Measurements from ENCODE around the gene TCF12.
"Not testable (repeated sequence)": the region's sequence is repeated elsewhere in the genome, so short reads cannot be mapped to it uniquely, and the experiment has no call there.

Gene TCF12

DNA sequence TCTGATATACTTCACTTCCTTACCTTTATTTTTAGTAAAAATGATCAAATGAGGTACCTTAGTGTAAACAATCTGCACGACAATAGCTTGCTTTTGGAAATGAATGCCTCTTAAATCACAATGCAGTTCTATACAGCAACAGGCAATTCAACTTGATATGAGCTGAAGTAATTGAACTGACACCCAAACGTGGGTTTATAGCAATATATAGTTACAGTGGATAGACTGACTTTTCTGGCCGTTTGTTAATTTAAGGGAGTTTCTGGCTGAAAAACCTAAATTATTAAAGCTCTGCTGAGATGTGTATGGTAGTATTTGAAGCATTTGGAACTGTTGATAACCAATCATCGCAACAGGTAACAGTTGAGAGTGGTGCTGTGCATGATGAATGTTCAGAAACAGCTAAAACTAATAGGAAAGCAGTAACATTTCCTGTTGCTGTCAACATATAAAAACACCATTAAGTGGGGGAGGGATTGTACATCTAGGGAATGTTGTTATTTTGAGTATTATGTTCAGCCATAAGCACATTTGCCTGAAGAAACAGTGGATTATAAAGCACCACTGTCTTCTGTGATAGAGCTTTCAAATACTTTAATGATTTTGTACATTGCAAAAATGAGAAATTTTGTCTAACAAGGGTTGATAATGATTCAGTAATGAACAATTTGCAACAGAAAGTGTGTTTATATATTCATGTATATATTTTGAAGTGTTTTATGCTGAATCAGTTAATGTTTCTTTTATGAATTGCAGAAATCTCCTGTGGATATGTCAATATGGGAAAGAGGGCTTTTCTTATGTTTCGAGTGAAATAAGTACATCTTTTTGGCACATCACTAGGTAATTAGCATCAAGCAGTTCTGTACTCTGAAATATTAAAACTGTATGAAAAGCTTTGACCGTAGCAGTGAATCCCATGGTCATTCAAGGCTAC, 176.1 kb downstream of the TCF12 start:
- DNase-seq (ENCODE audit: low read depth), result no peak

GRCh38 chr15:57095896-57096295, 177.5 kb downstream of the TCF12 start:
- DNase-seq (ENCODE audit: low read depth), result no peak

- DNase-seq (ENCODE audit: low read depth), result no peak
These were observed 178.8 kb downstream of the TCF12 start for GRCh38 chr15:57097246-57097645.

GRCh38 chr15:57097919-57098543, 179.6 kb downstream of the TCF12 start:
- not testable (repeated sequence) for DNase-seq (ENCODE audit: low read depth)

DNA sequence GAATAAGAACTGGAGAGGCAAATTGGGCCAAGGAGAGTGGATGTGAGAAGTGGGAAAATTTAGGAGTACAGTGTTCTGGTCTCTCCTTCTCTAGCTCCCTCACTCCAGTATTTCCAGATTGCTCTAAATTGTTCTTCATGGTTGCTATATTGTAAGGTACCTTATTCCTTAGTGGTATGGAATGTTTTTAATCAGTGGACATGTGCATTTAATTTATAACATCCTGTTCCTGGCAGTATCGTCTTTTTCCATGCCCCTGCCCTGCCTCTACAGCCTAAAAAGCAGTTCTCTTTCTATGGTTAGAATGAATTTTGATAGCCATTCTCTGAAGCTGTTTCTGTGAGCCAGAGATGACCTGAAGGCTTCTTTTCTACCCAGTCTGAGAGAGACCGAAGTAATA, 180.5 kb downstream of the TCF12 start:
- no peak for DNase-seq (ENCODE audit: low read depth)

- DNase-seq (ENCODE audit: low read depth), result no peak
These were observed 181.7 kb downstream of the TCF12 start for GRCh38 chr15:57100136-57100539.

- no peak for DNase-seq (ENCODE audit: low read depth)
These were observed 184.4 kb downstream of the TCF12 start for GRCh38 chr15:57102858-57103257.

DNA sequence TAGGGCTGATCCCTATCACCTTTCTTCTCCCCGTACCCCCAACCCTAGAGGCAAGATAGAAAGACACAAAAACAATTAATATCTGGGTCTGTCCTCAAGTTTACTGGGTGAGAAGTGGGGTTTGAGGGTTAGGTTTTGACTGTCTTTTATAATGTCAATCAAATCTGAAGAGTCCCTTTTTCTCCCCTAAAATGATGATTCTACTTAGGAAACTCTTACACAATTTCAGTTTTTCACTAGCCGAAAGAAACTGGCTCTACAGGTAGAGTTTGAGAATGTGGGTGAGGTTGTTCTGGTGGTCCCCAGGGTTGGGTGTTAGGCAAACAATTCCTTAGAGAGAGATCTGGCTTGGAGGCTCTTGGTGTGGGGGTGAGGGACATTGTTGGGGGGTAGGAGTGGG, 189.9 kb downstream of the TCF12 start:
- DNase-seq (ENCODE audit: low read depth), result no peak

DNA sequence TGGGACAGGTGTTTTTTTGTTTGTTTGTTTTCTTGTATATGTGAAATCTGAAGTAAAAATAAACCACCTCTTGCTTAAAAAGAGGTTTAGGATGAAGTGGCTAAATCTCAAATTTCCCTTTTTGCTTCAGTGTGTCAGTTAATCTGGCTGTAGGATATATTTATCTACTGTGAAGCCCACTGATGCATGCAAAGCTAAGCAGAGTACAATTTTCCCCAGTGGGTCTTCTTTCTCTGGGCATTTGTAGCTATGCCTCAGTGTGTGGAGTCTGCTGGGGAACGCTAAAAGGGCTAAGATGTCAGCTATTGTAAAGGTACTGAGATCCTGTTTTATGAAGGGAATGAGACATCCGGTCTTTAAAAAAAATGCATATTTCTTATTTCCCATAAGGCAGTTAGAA, 190.6 kb downstream of the TCF12 start:
- no peak for DNase-seq (ENCODE audit: low read depth)

GRCh38 chr15:57111002-57111401, 192.6 kb downstream of the TCF12 start:
- DNase-seq (ENCODE audit: low read depth), result no peak

- no peak for DNase-seq (ENCODE audit: low read depth)
These were observed 193.7 kb downstream of the TCF12 start for GRCh38 chr15:57112178-57112577.

DNA sequence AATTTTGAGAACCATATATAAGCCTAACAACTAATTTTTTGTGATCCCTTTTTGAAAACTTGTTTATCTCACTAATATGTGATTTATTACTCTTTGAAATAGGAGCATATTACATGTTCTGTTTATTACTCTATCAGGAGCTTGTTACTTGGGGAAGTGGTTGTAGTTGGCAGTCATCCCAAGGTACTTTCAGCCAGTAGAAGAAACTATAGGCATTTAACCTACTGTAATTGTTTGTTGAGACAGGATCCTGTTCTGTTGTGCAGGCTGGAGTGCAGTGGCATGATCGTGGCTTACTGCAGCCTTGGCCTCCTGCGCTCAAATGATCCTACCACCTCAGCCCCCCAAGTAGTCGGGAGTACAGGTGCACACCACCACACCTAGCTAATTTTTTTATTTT, 195.6 kb downstream of the TCF12 start:
- DNase-seq (ENCODE audit: low read depth), result no peak

DNA sequence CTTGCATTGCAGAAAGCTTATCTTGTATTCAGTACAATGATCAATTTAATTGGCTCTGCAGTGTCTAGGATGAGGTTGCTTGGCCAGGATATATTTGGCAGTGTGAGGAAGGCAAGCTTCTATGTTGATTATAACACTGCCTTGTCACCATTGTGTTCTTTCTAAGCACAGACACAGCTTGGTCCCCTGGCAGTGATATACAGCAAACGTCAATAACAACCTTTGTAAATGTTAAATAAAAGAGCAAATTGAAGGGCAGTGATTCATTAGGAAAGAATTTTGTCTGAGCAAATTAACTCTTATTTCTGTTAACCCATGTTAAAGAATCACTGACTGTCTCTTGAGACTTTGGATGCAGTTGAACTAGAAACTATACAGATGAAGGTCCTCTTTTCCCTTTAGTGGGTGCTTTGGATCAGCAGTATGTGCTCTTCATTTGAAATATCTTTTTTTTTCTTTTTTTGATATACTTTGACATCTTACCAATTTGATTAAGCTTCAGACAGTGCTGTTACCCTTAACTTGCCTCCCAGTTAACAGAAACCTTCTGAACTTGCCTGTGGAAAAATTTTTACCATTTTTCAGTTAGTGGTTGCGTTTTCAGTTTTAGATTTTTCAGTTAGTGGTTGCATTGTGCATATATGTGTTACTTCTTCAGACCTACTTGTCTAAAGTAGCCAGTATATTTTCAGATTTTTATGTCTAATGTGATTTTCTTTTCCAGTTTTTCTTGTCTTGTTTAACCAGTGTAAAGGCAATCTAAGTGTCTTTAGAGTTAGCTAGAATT, 199.8 kb downstream of the TCF12 start:
- DNase-seq (ENCODE audit: low read depth), result no peak

GRCh38 chr15:57122080-57122840, 203.8 kb downstream of the TCF12 start:
- DNase-seq (ENCODE audit: low read depth), result no peak

DNA sequence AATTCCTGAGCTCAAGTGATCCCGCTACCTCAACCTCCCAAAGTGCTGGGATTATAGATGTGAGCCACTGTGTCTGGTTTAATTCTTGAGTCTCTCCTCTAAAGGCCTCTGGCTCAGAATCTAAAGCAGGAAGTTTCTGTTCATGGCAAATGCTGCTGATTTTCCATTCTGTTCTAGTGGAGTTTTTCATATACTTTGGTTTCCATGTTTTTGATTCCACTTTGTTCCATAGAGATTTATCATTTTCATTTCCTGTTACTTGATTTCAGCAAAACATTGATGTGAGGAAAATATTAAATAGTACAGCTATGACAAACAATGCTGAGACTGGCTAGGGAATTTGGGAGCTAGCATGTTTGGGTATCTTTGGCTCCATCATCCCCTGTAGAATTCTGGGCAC, 205.6 kb downstream of the TCF12 start:
- DNase-seq (ENCODE audit: low read depth), result no peak

DNA sequence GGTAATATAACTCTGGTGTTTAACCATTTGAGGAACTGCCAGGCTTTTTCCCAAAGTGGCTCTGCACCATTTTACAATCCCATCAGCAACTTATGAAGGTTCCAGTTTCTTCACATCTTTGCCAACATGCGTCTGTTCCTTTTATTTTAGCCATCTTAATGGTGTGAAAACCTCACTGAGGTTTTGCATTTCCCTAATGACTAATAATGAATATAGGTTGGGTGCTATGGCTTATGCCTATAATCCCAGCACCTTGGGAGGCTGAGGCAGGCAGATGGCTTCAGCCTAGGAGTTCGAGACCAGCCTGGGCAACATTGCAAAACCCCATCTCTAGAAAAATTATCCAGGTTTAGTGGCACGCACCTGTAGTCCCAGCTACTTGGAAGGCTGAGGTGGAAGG, 210.6 kb downstream of the TCF12 start:
- no peak for DNase-seq (ENCODE audit: low read depth)

DNA sequence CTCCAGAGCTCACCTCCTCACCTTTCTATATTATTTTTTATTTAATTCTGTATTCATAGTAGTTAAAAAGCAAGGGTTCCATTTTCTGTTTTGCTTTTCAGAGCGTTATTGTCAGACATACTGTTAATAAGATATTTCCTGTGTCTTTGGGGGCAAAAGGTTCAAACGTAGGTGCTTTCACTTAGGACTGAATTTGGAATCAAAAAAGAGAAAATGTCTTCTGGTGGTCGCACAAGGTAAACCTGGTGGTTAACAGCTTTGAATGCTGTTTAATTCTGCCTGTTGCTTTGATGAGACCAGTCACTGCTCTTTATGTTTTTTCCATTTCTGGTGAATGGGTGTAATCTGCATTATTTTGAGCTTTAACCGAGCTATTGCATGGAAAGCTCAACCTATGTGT, 212.5 kb downstream of the TCF12 start:
- no peak for DNase-seq (ENCODE audit: low read depth)

DNA sequence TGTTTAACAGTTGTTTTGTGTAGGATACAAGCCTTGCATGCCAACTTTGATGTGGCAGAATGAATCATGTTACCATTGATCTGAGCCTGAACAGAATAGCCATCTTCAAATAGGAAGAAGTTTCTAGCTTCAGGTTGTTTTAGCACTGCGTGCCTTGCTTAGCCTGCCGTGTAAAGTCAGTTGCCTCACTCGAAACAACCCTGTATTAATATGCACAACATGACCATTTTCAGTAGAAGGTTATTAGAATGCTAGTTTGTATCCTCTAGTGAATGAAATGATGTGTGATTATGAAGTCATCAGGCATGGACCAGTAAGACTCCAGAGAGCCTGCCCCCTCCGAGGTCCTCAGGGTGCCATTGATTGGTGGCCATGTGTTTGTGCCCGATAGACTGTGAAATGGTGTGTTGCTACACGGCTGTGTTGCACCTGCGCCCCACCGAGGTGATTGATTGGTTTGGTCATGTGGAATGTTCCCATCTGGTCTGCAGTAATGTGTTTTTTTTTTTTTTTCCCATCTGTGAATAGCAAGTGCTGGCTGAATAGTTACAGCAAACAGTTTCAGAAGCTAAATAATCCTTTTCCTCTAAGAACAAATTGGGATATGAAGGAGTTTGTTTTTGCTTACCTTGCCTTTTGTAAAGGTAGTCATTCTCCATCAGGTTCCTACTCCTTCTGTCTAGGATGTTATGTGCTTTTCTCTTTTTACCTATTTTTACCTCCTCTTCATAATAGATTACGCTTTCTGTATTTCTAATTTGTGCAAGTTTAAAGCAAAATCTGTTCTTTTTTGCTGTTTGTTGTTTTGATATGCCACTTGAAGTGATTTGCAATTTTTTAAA, 214.9 kb downstream of the TCF12 start:
- no peak for DNase-seq (ENCODE audit: low read depth)

- no peak for DNase-seq (ENCODE audit: low read depth)
These were observed 215.7 kb downstream of the TCF12 start for GRCh38 chr15:57134071-57134605.

DNA sequence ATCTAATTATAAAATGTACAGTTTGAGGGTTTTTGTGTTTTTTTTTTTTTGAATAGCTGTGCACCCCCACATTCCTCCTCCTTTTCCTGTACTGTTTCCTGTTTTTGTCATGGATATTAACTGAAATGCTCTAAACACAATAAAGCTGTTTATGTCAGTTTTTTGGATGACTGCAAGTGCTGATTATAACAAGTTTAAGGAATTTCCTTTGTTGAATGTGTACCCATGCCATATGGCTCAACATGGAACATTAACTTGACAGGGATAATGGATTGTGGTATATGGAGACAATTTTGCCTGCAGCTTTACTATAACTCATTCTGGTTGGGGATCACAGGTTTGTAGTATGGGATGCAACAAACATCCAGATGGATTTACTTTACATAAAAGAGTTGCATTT, 216.4 kb downstream of the TCF12 start:
- DNase-seq (ENCODE audit: low read depth), result no peak

DNA sequence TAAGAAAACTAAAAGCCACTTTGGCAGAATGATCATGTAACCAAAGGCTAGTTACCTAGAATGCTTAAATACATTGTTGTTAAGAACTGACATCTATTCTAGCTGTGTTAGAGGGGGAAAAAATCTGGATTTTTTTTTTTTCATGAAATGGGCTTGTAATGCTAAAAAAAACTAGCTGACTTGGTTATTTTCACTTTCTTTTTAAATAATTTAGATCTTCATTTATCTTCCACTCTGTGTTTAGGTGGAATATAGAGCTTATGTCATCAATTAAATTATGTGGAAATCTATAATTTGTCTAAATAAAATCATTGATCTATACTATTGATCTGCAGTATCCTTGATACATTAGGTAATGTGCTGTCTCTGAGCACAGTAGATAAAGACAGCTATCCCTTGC, 217.4 kb downstream of the TCF12 start:
- DNase-seq (ENCODE audit: low read depth), result no peak

Measured in T follicular helper cell (primary cell).